IPS-NIHi11 (cell line): ENCODE data around the gene ENPP6.
"Not testable (repeated sequence)": the region's sequence is repeated elsewhere in the genome, so short reads cannot be mapped to it uniquely, and the experiment has no call there.

ENCODE experiments used
- DNase-seq: peaks from one replicate; pipeline ENCODE4 v3.0.0; 2012; ENCODE audit warnings: mixed read lengths, low spot score

Gene ENPP6

GRCh38 chr4:184235526-184235925 lies 17.9 kb upstream of the ENPP6 start:
- DNase-seq, result no peak

- no peak for DNase-seq
Measured at GRCh38 chr4:184234155-184234554, 16.5 kb upstream of the ENPP6 start.

GRCh38 chr4:184232975-184233374 lies 15.3 kb upstream of the ENPP6 start:
- no peak for DNase-seq

- no peak for DNase-seq
Measured at GRCh38 chr4:184232202-184232601, 14.5 kb upstream of the ENPP6 start.

GRCh38 chr4:184231573-184231972 lies 13.9 kb upstream of the ENPP6 start:
- no peak for DNase-seq

- DNase-seq, result no peak
Measured at GRCh38 chr4:184228056-184228705, 10.5 kb upstream of the ENPP6 start.

GRCh38 chr4:184216515-184216914 lies 1.2 kb downstream of the ENPP6 start:
- DNase-seq, result no peak

- no peak for DNase-seq
Measured at GRCh38 chr4:184215709-184216328, 1.9 kb downstream of the ENPP6 start.

- no peak for DNase-seq
Measured at GRCh38 chr4:184214931-184215330, 2.7 kb downstream of the ENPP6 start.

GRCh38 chr4:184207734-184208607 lies 9.7 kb downstream of the ENPP6 start:
- DNase-seq, result not testable (repeated sequence)

- DNase-seq, result no peak
Measured at GRCh38 chr4:184205243-184205642, 12.4 kb downstream of the ENPP6 start.

- no peak for DNase-seq
Measured at GRCh38 chr4:184203300-184203699, 14.4 kb downstream of the ENPP6 start.

GRCh38 chr4:184201179-184201578 lies 16.5 kb downstream of the ENPP6 start:
- no peak for DNase-seq

GRCh38 chr4:184200296-184200695 lies 17.4 kb downstream of the ENPP6 start:
- no peak for DNase-seq

- no peak for DNase-seq
Measured at GRCh38 chr4:184199780-184200179, 17.9 kb downstream of the ENPP6 start.

- no peak for DNase-seq
Measured at GRCh38 chr4:184198190-184198589, 19.5 kb downstream of the ENPP6 start.

- DNase-seq, result no peak
Measured at GRCh38 chr4:184197536-184198082, 20.1 kb downstream of the ENPP6 start.

GRCh38 chr4:184196730-184197385 lies 20.8 kb downstream of the ENPP6 start:
- no peak for DNase-seq

- no peak for DNase-seq
Measured at GRCh38 chr4:184193556-184194525, 23.8 kb downstream of the ENPP6 start.

GRCh38 chr4:184192933-184193332 lies 24.7 kb downstream of the ENPP6 start:
- no peak for DNase-seq

GRCh38 chr4:184191267-184191666 lies 26.4 kb downstream of the ENPP6 start:
- DNase-seq, result no peak
